Measurements from ENCODE around the gene RAD51B.
A peak's percentile ranks its signal among the peaks of the same experiment; 100 is the strongest.

Gene RAD51B

DNA sequence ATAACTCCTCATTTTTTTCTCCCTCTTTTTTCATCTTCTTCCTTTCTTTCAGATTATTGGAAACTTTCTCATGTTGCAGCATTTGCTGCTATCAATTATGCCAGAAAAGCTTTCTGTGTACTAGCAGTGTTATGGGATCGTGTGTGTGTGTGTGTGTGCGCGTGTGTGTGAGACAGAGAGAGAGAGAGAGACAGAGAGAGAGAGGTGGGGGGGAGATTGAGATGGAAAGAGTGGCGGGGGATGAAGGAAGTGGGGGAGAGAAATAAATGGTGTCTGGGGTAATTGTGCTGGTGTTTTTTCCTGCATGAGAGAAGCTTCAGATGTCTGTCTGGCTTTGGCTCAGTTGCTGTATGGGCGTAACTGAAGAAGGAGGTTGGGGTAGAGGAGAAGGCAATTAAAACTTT, 268.9 kb downstream of the RAD51B start:
- ChIA-PET POLR2A (interaction anchor here (0.8 to 1.2 kb wide), 2 partner anchors 16 to 169 kb away, joined by 4 to 5 read pairs; no protein-coding TSS in a partner anchor), CTCF (interaction anchor here (0.8 to 1.2 kb wide), 3 partner anchors 117 to 731 kb away, joined by 3 to 4 read pairs (median 3); no protein-coding TSS in a partner anchor)
- no peaks in the 10 kb centered on the region for H3K36me3 ChIP-seq (ENCODE audit: control insufficient read depth in 2 of 2, insufficient read depth in 1 of 2, low read length in 2 of 2)
- H3K4me1 ChIP-seq (ENCODE audit: control insufficient read depth, insufficient read depth, low read length) = peaks cover 25% of the 10 kb centered on the region
- H3K27ac ChIP-seq (ENCODE audit: extremely low read depth, low read depth, low read length) = peak overlapping the region; percentile 89
- H3K4me3 ChIP-seq (ENCODE audit: low read depth, low read length) = no peak overlapping the region
- no peaks in the 10 kb centered on the region for H3K9me3 ChIP-seq (ENCODE audit: control insufficient read depth, insufficient read depth, low read depth, low read length)
- TF ChIP-seq SCRT2 (tag by site-specific recombination; IDR thresholded peaks at IDR 0.05) = no peak
- TF ChIP-seq, protein P1, sequence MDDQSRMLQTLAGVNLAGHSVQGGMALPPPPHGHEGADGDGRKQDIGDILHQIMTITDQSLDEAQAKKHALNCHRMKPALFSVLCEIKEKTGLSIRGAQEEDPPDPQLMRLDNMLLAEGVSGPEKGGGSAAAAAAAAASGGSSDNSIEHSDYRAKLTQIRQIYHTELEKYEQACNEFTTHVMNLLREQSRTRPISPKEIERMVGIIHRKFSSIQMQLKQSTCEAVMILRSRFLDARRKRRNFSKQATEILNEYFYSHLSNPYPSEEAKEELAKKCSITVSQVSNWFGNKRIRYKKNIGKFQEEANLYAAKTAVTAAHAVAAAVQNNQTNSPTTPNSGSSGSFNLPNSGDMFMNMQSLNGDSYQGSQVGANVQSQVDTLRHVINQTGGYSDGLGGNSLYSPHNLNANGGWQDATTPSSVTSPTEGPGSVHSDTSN (CRISPR knock-in tag; IDR thresholded peaks at IDR 0.05) = no peak
- TF ChIP-seq, protein P2, sequence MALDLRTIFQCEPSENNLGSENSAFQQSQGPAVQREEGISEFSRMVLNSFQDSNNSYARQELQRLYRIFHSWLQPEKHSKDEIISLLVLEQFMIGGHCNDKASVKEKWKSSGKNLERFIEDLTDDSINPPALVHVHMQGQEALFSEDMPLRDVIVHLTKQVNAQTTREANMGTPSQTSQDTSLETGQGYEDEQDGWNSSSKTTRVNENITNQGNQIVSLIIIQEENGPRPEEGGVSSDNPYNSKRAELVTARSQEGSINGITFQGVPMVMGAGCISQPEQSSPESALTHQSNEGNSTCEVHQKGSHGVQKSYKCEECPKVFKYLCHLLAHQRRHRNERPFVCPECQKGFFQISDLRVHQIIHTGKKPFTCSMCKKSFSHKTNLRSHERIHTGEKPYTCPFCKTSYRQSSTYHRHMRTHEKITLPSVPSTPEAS (tag by site-specific recombination; IDR thresholded peaks at IDR 0.05) = peak; percentile 92
- no peak for TF ChIP-seq ZNF140 (tag by site-specific recombination; IDR thresholded peaks at IDR 0.05)
- TF ChIP-seq GLI2 (tag by site-specific recombination; IDR thresholded peaks at IDR 0.05; ENCODE audit: borderline replicate concordance, low read depth) = no peak
- no peak for TF ChIP-seq ZSCAN30 (tag by site-specific recombination; IDR thresholded peaks at IDR 0.05)
- TF ChIP-seq, protein P3, sequence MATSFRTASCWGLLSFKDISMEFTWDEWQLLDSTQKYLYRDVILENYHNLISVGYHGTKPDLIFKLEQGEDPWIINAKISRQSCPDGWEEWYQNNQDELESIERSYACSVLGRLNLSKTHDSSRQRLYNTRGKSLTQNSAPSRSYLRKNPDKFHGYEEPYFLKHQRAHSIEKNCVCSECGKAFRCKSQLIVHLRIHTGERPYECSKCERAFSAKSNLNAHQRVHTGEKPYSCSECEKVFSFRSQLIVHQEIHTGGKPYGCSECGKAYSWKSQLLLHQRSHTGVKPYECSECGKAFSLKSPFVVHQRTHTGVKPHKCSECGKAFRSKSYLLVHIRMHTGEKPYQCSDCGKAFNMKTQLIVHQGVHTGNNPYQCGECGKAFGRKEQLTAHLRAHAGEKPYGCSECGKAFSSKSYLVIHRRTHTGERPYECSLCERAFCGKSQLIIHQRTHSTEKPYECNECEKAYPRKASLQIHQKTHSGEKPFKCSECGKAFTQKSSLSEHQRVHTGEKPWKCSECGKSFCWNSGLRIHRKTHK (tag by site-specific recombination; IDR thresholded peaks at IDR 0.05) = no peak
- no peak for TF ChIP-seq ZNF114 (tag by site-specific recombination; IDR thresholded peaks at IDR 0.05)
- TF ChIP-seq ZNF529 (tag by site-specific recombination; IDR thresholded peaks at IDR 0.05; ENCODE audit: insufficient replicate concordance) = no peak
- TF ChIP-seq HOXD13 (CRISPR knock-in tag; IDR thresholded peaks at IDR 0.05; ENCODE audit: borderline replicate concordance) = no peak
- TF ChIP-seq ZBTB8A (tag by site-specific recombination; IDR thresholded peaks at IDR 0.05) = no peak
- no peak for TF ChIP-seq ZNF692 (tag by site-specific recombination; IDR thresholded peaks at IDR 0.05)
- TF ChIP-seq PRDM1 (tag by site-specific recombination; IDR thresholded peaks at IDR 0.05) = peak; percentile 83
- no peak for TF ChIP-seq ZNF558 (tag by site-specific recombination; IDR thresholded peaks at IDR 0.05)
- no peak for TF ChIP-seq ZNF148 (tag by site-specific recombination; IDR thresholded peaks at IDR 0.05; ENCODE audit: borderline replicate concordance)
- TF ChIP-seq ZBTB48 (tag by site-specific recombination; IDR thresholded peaks at IDR 0.05) = no peak
- TF ChIP-seq ZNF426 (tag by site-specific recombination; IDR thresholded peaks at IDR 0.05) = no peak
- TF ChIP-seq ZNF791 (tag by site-specific recombination; IDR thresholded peaks at IDR 0.05) = no peak
- peak; percentile 36; the same call in 1 of the 2 replicates for TF ChIP-seq ZFP37 (tag by site-specific recombination; IDR thresholded peaks at IDR 0.05)
- TF ChIP-seq ZNF2 (tag by site-specific recombination; IDR thresholded peaks at IDR 0.05) = peak; percentile 56; the same call in 1 of the 2 replicates
- TF ChIP-seq FEZF1 (tag by site-specific recombination; IDR thresholded peaks at IDR 0.05) = peak; percentile 34; the same call in 1 of the 2 replicates
- 0 out of 2 replicates have a peak, but pooled peaks have one; percentile 26 for TF ChIP-seq ZNF580 (tag by site-specific recombination; IDR thresholded peaks at IDR 0.05)
- TF ChIP-seq ZNF366 (tag by site-specific recombination; conservative IDR thresholded peaks at IDR 0.05) = peak; percentile 86; the same call in 1 of the 2 replicates
- no peak for TF ChIP-seq ZNF157 (tag by site-specific recombination; IDR thresholded peaks at IDR 0.05)
- TF ChIP-seq ZNF473 (tag by site-specific recombination; IDR thresholded peaks at IDR 0.05) = no peak
- TF ChIP-seq, protein P4, sequence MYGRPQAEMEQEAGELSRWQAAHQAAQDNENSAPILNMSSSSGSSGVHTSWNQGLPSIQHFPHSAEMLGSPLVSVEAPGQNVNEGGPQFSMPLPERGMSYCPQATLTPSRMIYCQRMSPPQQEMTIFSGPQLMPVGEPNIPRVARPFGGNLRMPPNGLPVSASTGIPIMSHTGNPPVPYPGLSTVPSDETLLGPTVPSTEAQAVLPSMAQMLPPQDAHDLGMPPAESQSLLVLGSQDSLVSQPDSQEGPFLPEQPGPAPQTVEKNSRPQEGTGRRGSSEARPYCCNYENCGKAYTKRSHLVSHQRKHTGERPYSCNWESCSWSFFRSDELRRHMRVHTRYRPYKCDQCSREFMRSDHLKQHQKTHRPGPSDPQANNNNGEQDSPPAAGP (tag by site-specific recombination; IDR thresholded peaks at IDR 0.05) = no peak
- no peak for TF ChIP-seq ZBTB49 (tag by site-specific recombination; IDR thresholded peaks at IDR 0.05; ENCODE audit: low read depth)

Data from HEK293 (cell line).